ENCODE measurements around the gene ANKLE1. TPM values are rescaled to one million over a fixed set of nuclear protein-coding genes. Genes with fewer than 3 reads are reported as not detected.
A peak's percentile ranks its signal among the peaks of the same experiment; 100 is the strongest.

ANKLE1 gene
- total and polyA plus RNA-seq, 2 donors (not counting 3 experiments of a cell fraction or from before 2014, with no cell fraction given) = 1.9 to 3.1 TPM

GRCh38 chr19:17305216-17305516, 23.5 kb downstream of the ANKLE1 start:
- dilution Hi-C loops (cut with MboI; ENCODE audit: extremely low pct_ligation_motif_present, low sequenced_read_pairs) = no loop called here
- no peaks in the 10 kb centered on the region for H3K27me3 ChIP-seq (ENCODE audit: control insufficient read depth in 2 of 2, insufficient read depth in 2 of 2, low read length in 2 of 2)
- CTCF ChIA-PET = interaction anchor here (0.6 to 3.3 kb wide), 16 partner anchors 8 to 114 kb away, joined by 3 to 70 read pairs (median 4); partner anchors contain the start of genes ANO8 and USE1
- no peak overlapping the region for H3K27ac ChIP-seq (ENCODE audit: insufficient read depth, low read depth, low read length)
- H3K79me2 ChIP-seq (ENCODE audit: control insufficient read depth, insufficient read depth, low read length) = peaks cover 8% of the 10 kb centered on the region
- H3K4me2 ChIP-seq (ENCODE audit: insufficient read depth, low read length) = peak overlapping the region; percentile 81
- H2AFZ ChIP-seq (ENCODE audit: low read depth, low read length) = no peak overlapping the region
- peaks cover 11% of the 10 kb centered on the region for H3K4me1 ChIP-seq (ENCODE audit: control insufficient read depth, extremely low read depth, insufficient read depth, low read length)
- no TSS peak for BruUV-seq (replicated peaks)
- no peaks in the 10 kb centered on the region for H3K36me3 ChIP-seq (ENCODE audit: control insufficient read depth in 2 of 2, extremely low read depth in 1 of 2, insufficient read depth in 2 of 2, low read length in 2 of 2)
- H3K9me3 ChIP-seq (replicated peaks; ENCODE audit: control insufficient read depth, insufficient read depth, low read length) = no peaks in the 10 kb centered on the region
- intact Hi-C loops (cut with micrococcal nuclease) = loop anchor here (1.0 kb wide), 1 partner anchor 13 kb away; no protein-coding TSS in a partner anchor
- DNase-seq (ENCODE audit: low read depth, low spot score) (no peak), FAIRE-seq (no peak)
- POLR2A ChIA-PET = interaction anchor here (0.5 to 1.1 kb wide), 4 partner anchors 12 to 129 kb away, joined by 3 to 8 read pairs (median 4); no protein-coding TSS in a partner anchor
- peak overlapping the region in 1 of 3 experiments; percentile 2 for H3K4me3 ChIP-seq (replicated peaks in 1 of 3; ENCODE audit: insufficient read depth in 1 of 3, low read depth in 1 of 3, low read length in 3 of 3)
- no peak for TF ChIP-seq CTCF (IDR thresholded peaks at IDR 0.05; ENCODE audit: extremely low read depth in 1 of 2, insufficient read depth in 1 of 2, low read depth in 1 of 2, low read length in 2 of 2)
- TF ChIP-seq JUN (IDR thresholded peaks at IDR 0.05; ENCODE audit: borderline replicate concordance, insufficient read depth, insufficient read length, low read depth) = no peak
- no peak for TF ChIP-seq POLR2AphosphoS5 (IDR thresholded peaks at IDR 0.05; ENCODE audit: insufficient read depth, low read depth, low read length)
- TF ChIP-seq FOS (IDR thresholded peaks at IDR 0.05; ENCODE audit: borderline replicate concordance, insufficient read depth, low read length) = no peak
- no peak for TF ChIP-seq MAX (IDR thresholded peaks at IDR 0.05; ENCODE audit: insufficient read depth, insufficient read length)
- TF ChIP-seq EZH2 (IDR thresholded peaks at IDR 0.05; ENCODE audit: borderline replicate concordance, low read depth, low read length, severe bottlenecking) = no peak
- no peak for TF ChIP-seq MYC (IDR thresholded peaks at IDR 0.05; ENCODE audit: low read depth, low read length)
- TF ChIP-seq GATA2 (IDR thresholded peaks at IDR 0.05; ENCODE audit: insufficient read depth, insufficient read length, low read depth, low read length) = no peak
- TF ChIP-seq POLR2A (IDR thresholded peaks at IDR 0.05; ENCODE audit: low read depth, low read length) = no peak
- H3K9ac ChIP-seq (replicated peaks; ENCODE audit: extremely low read depth, insufficient read depth, low read length) = no peak overlapping the region
- no peaks in the 10 kb centered on the region for H3K9me1 ChIP-seq (replicated peaks; ENCODE audit: control insufficient read depth, extremely low read depth, insufficient read depth, low read length)
- H4K20me1 ChIP-seq (replicated peaks; ENCODE audit: control insufficient read depth, extremely low read depth, insufficient read depth, low read length) = no peaks in the 10 kb centered on the region
